ENCODE measurements around the gene SLK. TPM values are rescaled to one million over a fixed set of nuclear protein-coding genes. Genes with fewer than 3 reads are reported as not detected.

SLK gene
- total RNA-seq, 4 donors from 2014 or later: 83.1 to 105 (median 102) TPM

DNA sequence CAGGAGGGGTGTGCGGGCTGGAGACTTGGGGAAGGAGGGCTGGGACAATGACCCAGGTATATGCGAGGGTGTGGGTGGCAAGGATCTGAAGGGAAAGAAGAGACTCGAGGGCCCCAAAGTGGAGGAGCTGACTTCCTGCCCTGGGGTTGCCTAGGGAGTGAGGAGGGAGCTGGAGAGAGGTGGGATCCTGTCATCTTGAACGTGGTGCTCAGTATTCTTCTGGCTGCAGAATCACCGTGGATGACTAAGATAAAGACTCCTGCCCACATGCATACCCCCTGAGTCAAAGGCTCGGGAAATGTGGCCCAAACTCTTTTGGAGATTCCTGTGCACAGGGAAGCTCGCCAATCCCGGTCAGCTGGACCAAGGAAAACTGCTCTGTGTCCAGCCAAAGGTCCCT is 87.5 kb downstream of the SLK start:
- 78% methylated on average over 8 of the region's 8 CpGs for WGBS

GRCh38 chr10:104056619-104057273 is 89.8 kb downstream of the SLK start:
- Histone ChIP-seq H3K9me3 (no peaks in the 10 kb centered on the region), H3K27ac (replicated peaks in 1 of 4) (no peak overlapping the region), H3K27me3 (no peaks in the 10 kb centered on the region), H3K4me1 (no peaks in the 10 kb centered on the region), H3K36me3 (no peaks in the 10 kb centered on the region), H3K4me3 (no peak overlapping the region)
- intact Hi-C loops (cut with DNase I): no loop called here
- 87% methylated on average over 10 of the region's 14 CpGs for WGBS
- no peak for DNase-seq (ENCODE audit: extremely low spot score)
- no peak for TF ChIP-seq EP300 (IDR thresholded peaks at IDR 0.05)
- TF ChIP-seq POLR2AphosphoS5 (IDR thresholded peaks at IDR 0.05): no peak
- TF ChIP-seq CTCF (IDR thresholded peaks at IDR 0.05): no peak
- no peak for TF ChIP-seq POLR2A (IDR thresholded peaks at IDR 0.05; ENCODE audit: low read depth)

More for the DNA sequence above, 87.5 kb downstream of the SLK start:
- no peak for DNase-seq (ENCODE audit: extremely low spot score)
- no peak for TF ChIP-seq POLR2A (IDR thresholded peaks at IDR 0.05; ENCODE audit: low read depth)
- TF ChIP-seq POLR2AphosphoS5 (IDR thresholded peaks at IDR 0.05): no peak
- no peak for TF ChIP-seq EP300 (IDR thresholded peaks at IDR 0.05)
- no peak for TF ChIP-seq CTCF (IDR thresholded peaks at IDR 0.05)
- intact Hi-C loops (cut with DNase I): no loop called here
- Histone ChIP-seq H3K27me3 (no peaks in the 10 kb centered on the region), H3K4me1 (no peaks in the 10 kb centered on the region), H3K36me3 (no peaks in the 10 kb centered on the region), H3K4me3 (no peak overlapping the region), H3K27ac (replicated peaks in 1 of 4) (no peak overlapping the region), H3K9me3 (no peaks in the 10 kb centered on the region)

GRCh38 chr10:104057717-104058116 is 90.8 kb downstream of the SLK start:
- Histone ChIP-seq H3K4me1 (no peaks in the 10 kb centered on the region), H3K36me3 (no peaks in the 10 kb centered on the region), H3K27me3 (no peaks in the 10 kb centered on the region), H3K4me3 (no peak overlapping the region), H3K27ac (replicated peaks in 1 of 4) (no peak overlapping the region), H3K9me3 (no peaks in the 10 kb centered on the region)
- no peak for DNase-seq (ENCODE audit: extremely low spot score)
- WGBS: 82% methylated on average over 6 of the region's 6 CpGs
- TF ChIP-seq CTCF (IDR thresholded peaks at IDR 0.05) (no peak), POLR2AphosphoS5 (IDR thresholded peaks at IDR 0.05) (no peak), EP300 (IDR thresholded peaks at IDR 0.05) (no peak), POLR2A (IDR thresholded peaks at IDR 0.05; ENCODE audit: low read depth) (no peak)
- intact Hi-C loops (cut with DNase I): no loop called here

GRCh38 chr10:104059364-104059763 is 92.4 kb downstream of the SLK start:
- DNase-seq (ENCODE audit: extremely low spot score): no peak
- H3K27me3 ChIP-seq: no peaks in the 10 kb centered on the region
- H3K4me1 ChIP-seq: no peaks in the 10 kb centered on the region
- H3K9me3 ChIP-seq: no peaks in the 10 kb centered on the region
- no peak overlapping the region for H3K27ac ChIP-seq (replicated peaks in 1 of 4)
- H3K4me3 ChIP-seq: no peak overlapping the region
- intact Hi-C loops (cut with DNase I): no loop called here
- 88% methylated on average over 4 of the region's 4 CpGs for WGBS
- no peak for TF ChIP-seq POLR2A (IDR thresholded peaks at IDR 0.05; ENCODE audit: low read depth)
- no peak for TF ChIP-seq CTCF (IDR thresholded peaks at IDR 0.05)
- no peak for TF ChIP-seq POLR2AphosphoS5 (IDR thresholded peaks at IDR 0.05)
- no peak for TF ChIP-seq EP300 (IDR thresholded peaks at IDR 0.05)
- H3K36me3 ChIP-seq: no peaks in the 10 kb centered on the region

DNA sequence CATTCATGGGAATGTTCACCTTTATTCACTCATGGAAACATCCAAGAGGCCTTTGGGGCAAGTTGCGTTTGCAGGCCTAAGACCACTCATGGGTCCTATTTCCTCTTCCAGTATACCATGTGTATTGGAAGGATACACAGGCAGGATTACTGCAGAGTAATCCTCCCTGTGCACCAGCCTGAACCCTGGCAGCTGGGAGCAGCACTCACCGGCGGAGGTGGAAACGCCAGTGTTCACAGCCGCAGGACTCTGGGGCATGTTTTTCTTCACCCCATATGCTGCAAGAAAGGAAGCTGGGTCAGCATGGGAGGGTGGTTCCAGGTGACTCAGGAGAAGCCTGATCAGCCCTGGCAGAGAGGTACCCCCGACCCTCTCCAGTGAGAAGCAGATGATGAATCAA is 94.3 kb downstream of the SLK start:
- Histone ChIP-seq H3K4me3 (no peak overlapping the region), H3K9me3 (no peaks in the 10 kb centered on the region), H3K36me3 (no peaks in the 10 kb centered on the region), H3K27me3 (no peaks in the 10 kb centered on the region), H3K27ac (replicated peaks in 1 of 4) (no peak overlapping the region), H3K4me1 (no peaks in the 10 kb centered on the region)
- no peak for DNase-seq (ENCODE audit: extremely low spot score)
- 86% methylated on average over 6 of the region's 6 CpGs for whole genome bisulfite sequencing
- intact Hi-C loops (cut with DNase I): no loop called here
- TF ChIP-seq CTCF (IDR thresholded peaks at IDR 0.05) (no peak), POLR2AphosphoS5 (IDR thresholded peaks at IDR 0.05) (no peak), EP300 (IDR thresholded peaks at IDR 0.05) (no peak), POLR2A (IDR thresholded peaks at IDR 0.05; ENCODE audit: low read depth) (no peak)
